Activated T-helper 1 cell treated with anti-CD3 and anti-CD28 coated beads, Interleukin-12 subunit alpha, Interleukin-12 subunit beta, Interleukin-2, Interleukin-4 antibody, amounts not matched to agents 30 ng/mL and 10 ng/mL and 1 ng/mL, durations not matched to agents 14 hours and 24 hours and 36 hours (primary cell): ENCODE data around the gene DOCK3. TPM values are rescaled to one million over a fixed set of nuclear protein-coding genes. Genes with fewer than 3 reads are reported as not detected.

Source experiments
- DNase-seq: peaks from one replicate; pipeline ENCODE4 v3.0.0; 2021; ENCODE audit warnings: low spot score
- H3K27ac Mint-ChIP-seq: one replicate; pipeline ENCODE4 v1.8.0; 2021; ENCODE audit warnings: mild to moderate bottlenecking, mixed read lengths
- H3K27me3 Mint-ChIP-seq: one replicate; pipeline ENCODE4 v1.8.0; 2022; ENCODE audit warnings: mild to moderate bottlenecking, moderate library complexity, mixed read lengths; ENCODE audit not compliant: insufficient read depth
- H3K36me3 Mint-ChIP-seq: one replicate; pipeline ENCODE4 v1.8.0; 2021; ENCODE audit warnings: low read depth, mixed read lengths
- H3K4me1 Mint-ChIP-seq: one replicate; pipeline ENCODE4 v1.8.0; 2021; ENCODE audit warnings: low read depth, mixed read lengths
- H3K4me3 Mint-ChIP-seq: one replicate; pipeline ENCODE4 v1.8.0; 2021; ENCODE audit warnings: mild to moderate bottlenecking, moderate library complexity, mixed read lengths
- H3K9me3 Mint-ChIP-seq: one replicate; pipeline ENCODE4 v1.8.0; 2021; ENCODE audit warnings: mixed read lengths
- intact Hi-C: fragments of 100-400 bp; cut with micrococcal nuclease; formaldehyde crosslinking; loops from one replicate; pipeline ENCODE4 v1.15.1; 2024
- total RNA-seq: library from RNA; stranded (reverse); gene quantifications from 2 replicates; pipeline ENCODE4 v1.2.3, GENCODE V29; 2022

DOCK3 gene
- total RNA-seq, 1 donor from 2014 or later, result 1.5 TPM

- Mint-ChIP-seq H3K27ac (peak overlapping the region; percentile 78), H3K4me1 (peaks cover 75% of the 10 kb centered on the region), H3K4me3 (no peak overlapping the region), H3K9me3 (no peaks in the 10 kb centered on the region), H3K36me3 (peaks cover 37% of the 10 kb centered on the region), H3K27me3 (no peaks in the 10 kb centered on the region)
- intact Hi-C loops, result no loop called here
- DNase-seq, result no peak
Observed at GRCh38 chr3:50637011-50637410, 37.7 kb upstream of the DOCK3 start.

GRCh38 chr3:50637945-50638344, 36.8 kb upstream of the DOCK3 start:
- intact Hi-C loops, result no loop called here
- H3K9me3 Mint-ChIP-seq, result no peaks in the 10 kb centered on the region
- H3K27ac Mint-ChIP-seq, result peak overlapping the region; percentile 78
- no peaks in the 10 kb centered on the region for H3K27me3 Mint-ChIP-seq
- H3K4me3 Mint-ChIP-seq, result no peak overlapping the region
- peaks cover 39% of the 10 kb centered on the region for H3K36me3 Mint-ChIP-seq
- peaks cover 66% of the 10 kb centered on the region for H3K4me1 Mint-ChIP-seq
- no peak for DNase-seq

- H3K4me3 Mint-ChIP-seq, result no peak overlapping the region
- no peaks in the 10 kb centered on the region for H3K27me3 Mint-ChIP-seq
- peaks cover 54% of the 10 kb centered on the region for H3K4me1 Mint-ChIP-seq
- intact Hi-C loops, result no loop called here
- H3K9me3 Mint-ChIP-seq, result no peaks in the 10 kb centered on the region
- no peak for DNase-seq
- peak overlapping the region; percentile 82 for H3K27ac Mint-ChIP-seq
- H3K36me3 Mint-ChIP-seq, result peaks cover 43% of the 10 kb centered on the region
Observed at GRCh38 chr3:50639055-50639494, 35.7 kb upstream of the DOCK3 start.

GRCh38 chr3:50642382-50642781, 32.3 kb upstream of the DOCK3 start:
- peaks cover 52% of the 10 kb centered on the region for H3K36me3 Mint-ChIP-seq
- no peaks in the 10 kb centered on the region for H3K27me3 Mint-ChIP-seq
- no peak for DNase-seq
- no peak overlapping the region for H3K27ac Mint-ChIP-seq
- H3K9me3 Mint-ChIP-seq, result no peaks in the 10 kb centered on the region
- peaks cover 32% of the 10 kb centered on the region for H3K4me1 Mint-ChIP-seq
- intact Hi-C loops, result no loop called here
- no peak overlapping the region for H3K4me3 Mint-ChIP-seq

GRCh38 chr3:50644561-50644960, 30.2 kb upstream of the DOCK3 start:
- Mint-ChIP-seq H3K27me3 (no peaks in the 10 kb centered on the region), H3K4me1 (peaks cover 15% of the 10 kb centered on the region), H3K4me3 (no peak overlapping the region), H3K36me3 (peaks cover 59% of the 10 kb centered on the region), H3K27ac (no peak overlapping the region), H3K9me3 (no peaks in the 10 kb centered on the region)
- no peak for DNase-seq
- intact Hi-C loops, result no loop called here

GRCh38 chr3:50645378-50645777, 29.3 kb upstream of the DOCK3 start:
- DNase-seq, result no peak
- Mint-ChIP-seq H3K9me3 (no peaks in the 10 kb centered on the region), H3K4me3 (no peak overlapping the region), H3K4me1 (peaks cover 13% of the 10 kb centered on the region), H3K36me3 (peaks cover 57% of the 10 kb centered on the region), H3K27ac (no peak overlapping the region), H3K27me3 (no peaks in the 10 kb centered on the region)
- intact Hi-C loops, result no loop called here

GRCh38 chr3:50648313-50648712, 26.4 kb upstream of the DOCK3 start:
- intact Hi-C loops, result no loop called here
- Mint-ChIP-seq H3K9me3 (no peaks in the 10 kb centered on the region), H3K27ac (no peak overlapping the region), H3K4me3 (no peak overlapping the region), H3K27me3 (no peaks in the 10 kb centered on the region), H3K36me3 (peaks cover 41% of the 10 kb centered on the region), H3K4me1 (peaks cover 4% of the 10 kb centered on the region)
- DNase-seq, result no peak

- Mint-ChIP-seq H3K36me3 (peaks cover 36% of the 10 kb centered on the region), H3K4me3 (no peak overlapping the region), H3K27ac (no peak overlapping the region), H3K9me3 (no peaks in the 10 kb centered on the region), H3K4me1 (peaks cover 10% of the 10 kb centered on the region), H3K27me3 (no peaks in the 10 kb centered on the region)
- intact Hi-C loops, result no loop called here
- DNase-seq, result no peak
Observed at GRCh38 chr3:50648944-50649343, 25.8 kb upstream of the DOCK3 start.

GRCh38 chr3:50649451-50649931, 25.2 kb upstream of the DOCK3 start:
- no peak overlapping the region for H3K27ac Mint-ChIP-seq

GRCh38 chr3:50650018-50650417, 24.7 kb upstream of the DOCK3 start:
- Mint-ChIP-seq H3K27me3 (no peaks in the 10 kb centered on the region), H3K9me3 (no peaks in the 10 kb centered on the region), H3K27ac (peak overlapping the region; percentile 56), H3K36me3 (peaks cover 29% of the 10 kb centered on the region), H3K4me1 (peaks cover 21% of the 10 kb centered on the region), H3K4me3 (no peak overlapping the region)
- DNase-seq, result no peak
- intact Hi-C loops, result no loop called here

More at GRCh38 chr3:50649451-50649931, 25.2 kb upstream of the DOCK3 start:
- no peaks in the 10 kb centered on the region for H3K27me3 Mint-ChIP-seq
- no peak for DNase-seq
- H3K36me3 Mint-ChIP-seq, result peaks cover 30% of the 10 kb centered on the region
- intact Hi-C loops, result no loop called here
- no peak overlapping the region for H3K4me3 Mint-ChIP-seq
- H3K4me1 Mint-ChIP-seq, result peaks cover 15% of the 10 kb centered on the region
- H3K9me3 Mint-ChIP-seq, result no peaks in the 10 kb centered on the region

- peaks cover 22% of the 10 kb centered on the region for H3K36me3 Mint-ChIP-seq
- H3K27me3 Mint-ChIP-seq, result no peaks in the 10 kb centered on the region
- intact Hi-C loops, result no loop called here
- no peaks in the 10 kb centered on the region for H3K9me3 Mint-ChIP-seq
- H3K4me1 Mint-ChIP-seq, result peaks cover 25% of the 10 kb centered on the region
- no peak overlapping the region for H3K4me3 Mint-ChIP-seq
- DNase-seq, result no peak
- H3K27ac Mint-ChIP-seq, result peak overlapping the region; percentile 63
Observed at GRCh38 chr3:50651445-50651844, 23.3 kb upstream of the DOCK3 start.

GRCh38 chr3:50651920-50652529, 22.7 kb upstream of the DOCK3 start:
- Mint-ChIP-seq H3K27ac (peak overlapping the region; percentile 75), H3K36me3 (peaks cover 19% of the 10 kb centered on the region), H3K9me3 (no peaks in the 10 kb centered on the region), H3K27me3 (no peaks in the 10 kb centered on the region), H3K4me3 (no peak overlapping the region), H3K4me1 (peaks cover 23% of the 10 kb centered on the region)
- no peak for DNase-seq
- intact Hi-C loops, result loop anchor here (1.0 kb wide), 3 partner anchors 28 to 80 kb away; no protein-coding TSS in a partner anchor

- peak overlapping the region; percentile 75 for H3K27ac Mint-ChIP-seq
Observed at GRCh38 chr3:50652709-50653108, 22.0 kb upstream of the DOCK3 start.

More at GRCh38 chr3:50652709-50653108, 22.0 kb upstream of the DOCK3 start:
- intact Hi-C loops, result loop anchor here (1.0 kb wide), 3 partner anchors 28 to 80 kb away; no protein-coding TSS in a partner anchor
- no peak overlapping the region for H3K4me3 Mint-ChIP-seq
- peaks cover 23% of the 10 kb centered on the region for H3K4me1 Mint-ChIP-seq
- DNase-seq, result no peak
- no peaks in the 10 kb centered on the region for H3K9me3 Mint-ChIP-seq
- no peaks in the 10 kb centered on the region for H3K27me3 Mint-ChIP-seq
- H3K36me3 Mint-ChIP-seq, result peaks cover 16% of the 10 kb centered on the region
